ENCODE results near the gene ARL17B.
"Not testable (repeated sequence)": the region's sequence is repeated elsewhere in the genome, so short reads cannot be mapped to it uniquely, and the experiment has no call there.

DNA sequence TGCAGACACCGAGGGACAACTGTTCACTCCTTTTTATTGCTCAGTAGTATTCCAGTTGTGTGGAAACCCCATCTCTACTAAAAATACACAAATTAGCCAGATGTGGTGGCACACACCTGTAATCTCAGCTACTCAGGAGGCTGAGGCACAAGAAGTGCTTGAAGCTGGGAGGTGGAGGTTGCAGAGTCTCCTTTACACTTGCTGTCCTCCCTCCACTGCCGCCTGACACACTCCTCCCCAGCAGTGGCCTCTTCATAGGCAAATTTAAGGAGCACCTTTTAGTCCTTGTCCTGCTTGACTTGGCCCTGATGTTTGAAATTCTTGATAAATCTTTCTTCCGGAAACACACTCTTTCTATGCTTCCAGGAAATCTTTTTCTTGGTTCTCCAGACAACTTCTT is 112.4 kb downstream of the ARL17B start:
- TF ChIP-seq CTCF, POLR2AphosphoS5 (IDR thresholded peaks at IDR 0.05): not testable (repeated sequence)

Measured in upper lobe of left lung (tissue), 4 donors.